ENCODE results near the gene AADACL2. TPM values are rescaled to one million over a fixed set of nuclear protein-coding genes. Genes with fewer than 3 reads are reported as not detected.

The AADACL2 gene
- total RNA-seq, 1 donor = not detected

DNA sequence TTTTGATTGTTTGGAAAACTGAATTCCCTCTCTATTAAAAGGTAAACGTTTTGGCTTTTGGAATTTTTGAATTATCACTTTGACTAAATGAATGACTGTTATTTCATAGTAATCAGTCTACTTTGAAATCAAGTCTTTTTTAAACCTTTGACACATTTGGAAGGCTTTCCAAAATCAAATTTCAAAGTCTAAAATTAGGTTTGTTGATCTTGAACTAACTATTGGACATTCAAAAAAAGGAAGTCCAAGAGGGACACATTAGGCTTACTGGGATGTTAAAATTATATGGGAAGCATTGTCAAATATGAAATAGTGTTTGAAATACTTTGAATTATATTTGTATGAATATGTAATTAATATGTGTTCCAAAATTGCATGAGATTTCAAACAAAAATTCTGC is 45.2 kb upstream of the AADACL2 start:
- no peaks in the 10 kb centered on the region for H4K20me1 ChIP-seq (ENCODE audit: insufficient read depth, low read length)
- H3K27ac ChIP-seq (ENCODE audit: low read depth, low read length) = no peak overlapping the region
- TF ChIP-seq, protein P1, sequence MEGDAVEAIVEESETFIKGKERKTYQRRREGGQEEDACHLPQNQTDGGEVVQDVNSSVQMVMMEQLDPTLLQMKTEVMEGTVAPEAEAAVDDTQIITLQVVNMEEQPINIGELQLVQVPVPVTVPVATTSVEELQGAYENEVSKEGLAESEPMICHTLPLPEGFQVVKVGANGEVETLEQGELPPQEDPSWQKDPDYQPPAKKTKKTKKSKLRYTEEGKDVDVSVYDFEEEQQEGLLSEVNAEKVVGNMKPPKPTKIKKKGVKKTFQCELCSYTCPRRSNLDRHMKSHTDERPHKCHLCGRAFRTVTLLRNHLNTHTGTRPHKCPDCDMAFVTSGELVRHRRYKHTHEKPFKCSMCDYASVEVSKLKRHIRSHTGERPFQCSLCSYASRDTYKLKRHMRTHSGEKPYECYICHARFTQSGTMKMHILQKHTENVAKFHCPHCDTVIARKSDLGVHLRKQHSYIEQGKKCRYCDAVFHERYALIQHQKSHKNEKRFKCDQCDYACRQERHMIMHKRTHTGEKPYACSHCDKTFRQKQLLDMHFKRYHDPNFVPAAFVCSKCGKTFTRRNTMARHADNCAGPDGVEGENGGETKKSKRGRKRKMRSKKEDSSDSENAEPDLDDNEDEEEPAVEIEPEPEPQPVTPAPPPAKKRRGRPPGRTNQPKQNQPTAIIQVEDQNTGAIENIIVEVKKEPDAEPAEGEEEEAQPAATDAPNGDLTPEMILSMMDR (IDR thresholded peaks at IDR 0.05; ENCODE audit: extremely low read depth, low read depth, low read length) = no peak
- H3K36me3 ChIP-seq (ENCODE audit: insufficient read depth, low read length) = no peaks in the 10 kb centered on the region
- H3K4me3 ChIP-seq (ENCODE audit: insufficient read depth, low read length) = no peak overlapping the region
- H2AFZ ChIP-seq (ENCODE audit: low read length) = no peak overlapping the region
- no peaks in the 10 kb centered on the region for H3K27me3 ChIP-seq (ENCODE audit: insufficient read depth, low read length)
- H3K4me1 ChIP-seq (ENCODE audit: insufficient read depth, low read length) = no peaks in the 10 kb centered on the region
- no peaks in the 10 kb centered on the region for H3K9me3 ChIP-seq (ENCODE audit: low read depth, low read length)
- H3K4me2 ChIP-seq (ENCODE audit: insufficient read depth, low read length) = no peak overlapping the region
- no peak for DNase-seq (ENCODE audit: insufficient read length, low spot score, missing footprints)
- H3K79me2 ChIP-seq (ENCODE audit: insufficient read depth, low read length) = no peaks in the 10 kb centered on the region

DNA sequence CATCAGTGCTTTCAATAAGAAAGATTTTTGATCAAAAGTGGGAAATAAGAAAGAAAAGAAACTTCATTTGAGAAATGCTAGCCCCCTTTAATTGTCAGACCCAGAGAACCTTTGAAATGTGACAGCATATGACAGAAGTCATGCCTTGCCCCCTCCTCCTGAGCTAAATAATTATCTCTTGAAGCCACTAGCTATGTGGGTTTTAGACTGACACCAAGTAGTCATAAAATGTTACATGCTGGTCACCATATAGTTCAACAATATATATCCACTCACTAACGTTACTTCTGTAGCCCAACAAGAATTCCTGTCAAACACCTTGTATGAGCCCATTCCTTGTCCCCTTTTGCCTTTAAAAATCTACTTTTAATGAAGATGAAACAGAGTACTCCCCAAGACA is 43.1 kb upstream of the AADACL2 start:
- H3K4me1 ChIP-seq (ENCODE audit: insufficient read depth, low read length) = no peaks in the 10 kb centered on the region
- H3K27ac ChIP-seq (ENCODE audit: low read depth, low read length) = no peak overlapping the region
- H3K9me3 ChIP-seq (ENCODE audit: low read depth, low read length) = no peaks in the 10 kb centered on the region
- TF ChIP-seq, protein P1 (IDR thresholded peaks at IDR 0.05; ENCODE audit: extremely low read depth, low read depth, low read length) = no peak
- no peak overlapping the region for H3K4me2 ChIP-seq (ENCODE audit: insufficient read depth, low read length)
- no peak overlapping the region for H3K4me3 ChIP-seq (ENCODE audit: insufficient read depth, low read length)
- no peak overlapping the region for H2AFZ ChIP-seq (ENCODE audit: low read length)
- no peaks in the 10 kb centered on the region for H3K36me3 ChIP-seq (ENCODE audit: insufficient read depth, low read length)
- no peaks in the 10 kb centered on the region for H3K79me2 ChIP-seq (ENCODE audit: insufficient read depth, low read length)
- DNase-seq (ENCODE audit: insufficient read length, low spot score, missing footprints) = no peak
- no peaks in the 10 kb centered on the region for H4K20me1 ChIP-seq (ENCODE audit: insufficient read depth, low read length)
- H3K27me3 ChIP-seq (ENCODE audit: insufficient read depth, low read length) = no peaks in the 10 kb centered on the region

DNA sequence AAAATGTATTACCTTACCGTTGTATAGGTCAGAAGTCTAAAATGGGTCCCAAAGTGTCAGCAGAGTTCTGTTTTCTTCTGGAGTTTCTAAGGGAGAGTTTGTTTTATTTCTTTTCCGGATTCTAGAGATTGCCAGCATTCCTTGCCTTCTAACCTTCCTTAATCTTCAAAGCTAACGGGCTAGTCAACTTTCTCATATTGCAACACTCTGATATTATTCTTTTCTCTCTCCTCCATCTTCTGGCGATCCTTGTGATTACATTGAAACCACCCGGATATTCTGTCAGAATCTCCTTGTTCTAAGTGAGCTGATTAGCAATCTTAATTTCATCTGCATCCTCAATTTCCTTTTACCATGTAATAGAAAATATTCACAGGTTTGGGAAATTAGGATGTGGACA is 36.2 kb upstream of the AADACL2 start:
- Histone ChIP-seq H4K20me1 (ENCODE audit: insufficient read depth, low read length) (no peaks in the 10 kb centered on the region), H2AFZ (ENCODE audit: low read length) (no peak overlapping the region), H3K4me2 (ENCODE audit: insufficient read depth, low read length) (no peak overlapping the region), H3K4me1 (ENCODE audit: insufficient read depth, low read length) (no peaks in the 10 kb centered on the region), H3K4me3 (ENCODE audit: insufficient read depth, low read length) (no peak overlapping the region), H3K27me3 (ENCODE audit: insufficient read depth, low read length) (no peaks in the 10 kb centered on the region), H3K9me3 (ENCODE audit: low read depth, low read length) (peaks cover 4% of the 10 kb centered on the region), H3K36me3 (ENCODE audit: insufficient read depth, low read length) (no peaks in the 10 kb centered on the region), H3K79me2 (ENCODE audit: insufficient read depth, low read length) (no peaks in the 10 kb centered on the region), H3K27ac (ENCODE audit: low read depth, low read length) (no peak overlapping the region)
- TF ChIP-seq, protein P1 (IDR thresholded peaks at IDR 0.05; ENCODE audit: extremely low read depth, low read depth, low read length) = no peak
- DNase-seq (ENCODE audit: insufficient read length, low spot score, missing footprints) = no peak

DNA sequence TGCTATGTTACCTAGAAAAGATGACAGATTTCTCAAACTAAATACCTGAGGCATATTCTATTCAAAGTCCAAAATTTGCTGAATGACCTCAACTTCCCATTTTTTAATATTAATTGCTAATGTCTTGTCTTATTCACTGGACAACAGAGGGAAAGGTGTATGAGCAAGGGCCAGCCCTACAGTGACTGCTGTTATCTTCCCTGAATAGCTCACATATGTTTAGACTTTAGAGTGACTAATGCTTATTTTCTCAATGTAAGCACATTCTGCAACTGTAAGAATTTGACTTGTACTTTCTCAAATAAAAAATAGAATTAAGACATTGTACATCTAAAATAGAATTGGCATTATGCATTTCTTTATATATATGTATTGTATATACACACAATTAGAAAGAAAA is 26.5 kb upstream of the AADACL2 start:
- Histone ChIP-seq H3K79me2 (ENCODE audit: insufficient read depth, low read length) (no peaks in the 10 kb centered on the region), H3K9me3 (ENCODE audit: low read depth, low read length) (no peaks in the 10 kb centered on the region), H3K36me3 (ENCODE audit: insufficient read depth, low read length) (no peaks in the 10 kb centered on the region), H4K20me1 (ENCODE audit: insufficient read depth, low read length) (no peaks in the 10 kb centered on the region), H3K4me2 (ENCODE audit: insufficient read depth, low read length) (no peak overlapping the region), H2AFZ (ENCODE audit: low read length) (no peak overlapping the region), H3K27ac (ENCODE audit: low read depth, low read length) (no peak overlapping the region), H3K4me3 (ENCODE audit: insufficient read depth, low read length) (no peak overlapping the region), H3K27me3 (ENCODE audit: insufficient read depth, low read length) (no peaks in the 10 kb centered on the region), H3K4me1 (ENCODE audit: insufficient read depth, low read length) (no peaks in the 10 kb centered on the region)
- no peak for DNase-seq (ENCODE audit: insufficient read length, low spot score, missing footprints)
- TF ChIP-seq, protein P1 (IDR thresholded peaks at IDR 0.05; ENCODE audit: extremely low read depth, low read depth, low read length) = no peak
